NCI-H2196 (cell line): ENCODE results near the gene OTX2.

Experiments
- DNase-seq: peaks from one replicate; lab custom pipeline; 2025; ENCODE audit not compliant: unreplicated experiment; lab: John Stamatoyannopoulos, UW

OTX2 gene

DNA sequence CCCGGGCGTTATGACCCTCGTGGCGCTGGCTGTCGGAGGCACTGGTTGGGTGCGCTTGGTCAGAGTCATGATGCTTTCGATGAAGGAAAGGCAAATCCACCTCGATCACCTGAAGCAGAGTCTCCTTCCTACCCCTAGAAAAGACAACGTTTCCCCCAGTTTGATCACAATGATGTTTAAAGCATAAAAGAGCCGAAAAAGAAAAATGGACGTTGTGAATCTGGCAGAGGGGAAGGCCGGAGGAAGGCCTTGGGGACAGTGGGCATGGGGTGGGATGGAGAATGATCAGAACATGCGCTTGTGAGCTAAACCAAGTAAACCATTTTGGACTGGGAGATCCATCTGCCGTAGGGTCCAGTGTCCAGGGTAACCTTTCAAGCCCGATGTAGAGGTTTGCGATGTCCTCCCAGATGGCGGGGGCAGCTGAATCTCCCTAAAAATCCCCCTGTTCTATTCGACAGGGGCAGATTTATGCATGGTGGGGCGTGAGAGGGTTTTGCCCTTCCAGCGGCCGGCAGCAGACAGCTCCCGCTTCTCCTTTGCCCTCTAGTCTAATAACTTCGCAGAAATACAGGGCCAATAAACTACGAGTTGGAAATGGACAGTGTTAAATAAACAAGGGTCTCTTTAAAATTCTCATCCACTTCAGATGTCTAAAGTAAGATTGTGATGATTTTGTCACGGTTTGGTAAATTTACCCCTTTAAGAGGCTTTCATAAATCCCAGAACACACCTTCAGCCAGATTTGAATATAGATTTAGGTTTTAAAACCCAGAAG is 2.3 kb upstream of the OTX2 start:
- no peak for DNase-seq

DNA sequence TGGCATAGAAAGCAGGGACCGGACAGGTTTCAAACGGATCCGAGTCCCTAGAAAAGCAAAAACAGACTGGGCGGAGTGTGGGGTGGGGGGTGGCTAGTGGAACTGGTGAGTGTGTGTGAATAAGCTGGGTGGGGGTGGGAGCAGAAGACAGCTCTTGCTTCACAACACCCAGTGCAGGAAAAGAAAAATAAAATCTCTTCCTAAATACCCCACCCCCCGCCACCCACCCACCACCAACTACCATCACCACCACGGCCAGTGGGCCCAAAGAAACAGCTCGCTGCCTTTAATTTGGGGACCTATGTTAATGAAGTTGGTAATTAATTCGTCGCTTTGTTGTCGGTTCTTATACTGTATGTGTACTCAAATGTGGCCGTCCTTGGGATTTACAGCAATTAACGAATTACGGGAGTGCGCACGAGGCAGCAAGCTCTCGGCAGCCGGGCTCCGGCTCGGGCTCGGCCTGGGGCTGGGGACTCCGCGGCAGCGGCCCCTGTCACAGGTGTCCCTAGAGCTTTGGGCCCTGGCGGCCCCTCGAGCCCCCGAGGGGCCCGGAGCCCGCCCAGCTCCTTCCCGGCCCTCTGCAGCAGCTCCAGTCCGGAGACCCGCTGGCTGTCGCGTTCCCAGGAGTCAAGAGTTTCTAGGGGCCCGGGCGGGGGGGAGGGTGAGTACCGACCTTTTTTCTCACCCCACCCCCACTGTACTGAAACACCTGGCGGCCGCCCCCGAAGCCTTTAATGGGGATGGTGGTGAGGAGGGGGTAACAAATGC is 1.5 kb upstream of the OTX2 start:
- no peak for DNase-seq

DNA sequence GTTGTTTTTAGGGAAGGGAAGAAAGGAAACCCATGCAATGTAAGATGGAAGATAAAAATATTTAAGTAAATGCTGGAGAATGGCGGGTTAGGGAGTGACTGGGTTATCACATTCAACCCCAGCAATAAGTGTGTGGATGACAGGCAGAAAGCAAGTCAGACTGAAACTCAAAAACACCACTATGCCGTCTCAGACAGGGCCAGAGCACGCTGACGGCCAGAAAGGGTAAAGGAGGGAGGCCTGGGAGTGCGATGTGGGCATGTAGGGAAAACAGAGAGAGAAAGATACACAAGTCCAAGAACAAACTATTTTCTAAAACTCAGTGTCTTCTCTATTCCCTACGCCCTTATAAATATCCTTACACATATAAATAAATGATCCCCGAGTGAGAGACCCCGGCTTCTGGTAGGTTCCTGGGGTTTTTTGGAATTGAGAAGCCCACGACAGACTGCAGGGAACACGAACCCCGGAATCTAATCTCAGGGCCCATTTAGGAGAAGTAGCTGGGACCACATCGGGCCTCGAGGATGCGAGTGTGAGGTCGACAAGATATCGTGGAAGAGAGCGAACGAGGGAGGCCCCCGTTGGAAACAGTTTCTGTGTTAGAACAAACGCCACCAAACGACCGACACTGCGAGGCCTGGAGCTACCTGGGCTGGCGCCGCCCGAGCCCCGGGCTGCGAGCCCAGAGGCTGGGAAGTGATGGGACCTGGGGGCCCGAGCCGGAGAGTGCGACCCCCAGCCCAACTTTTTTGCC is 735 bp upstream of the OTX2 start:
- no peak for DNase-seq

DNA sequence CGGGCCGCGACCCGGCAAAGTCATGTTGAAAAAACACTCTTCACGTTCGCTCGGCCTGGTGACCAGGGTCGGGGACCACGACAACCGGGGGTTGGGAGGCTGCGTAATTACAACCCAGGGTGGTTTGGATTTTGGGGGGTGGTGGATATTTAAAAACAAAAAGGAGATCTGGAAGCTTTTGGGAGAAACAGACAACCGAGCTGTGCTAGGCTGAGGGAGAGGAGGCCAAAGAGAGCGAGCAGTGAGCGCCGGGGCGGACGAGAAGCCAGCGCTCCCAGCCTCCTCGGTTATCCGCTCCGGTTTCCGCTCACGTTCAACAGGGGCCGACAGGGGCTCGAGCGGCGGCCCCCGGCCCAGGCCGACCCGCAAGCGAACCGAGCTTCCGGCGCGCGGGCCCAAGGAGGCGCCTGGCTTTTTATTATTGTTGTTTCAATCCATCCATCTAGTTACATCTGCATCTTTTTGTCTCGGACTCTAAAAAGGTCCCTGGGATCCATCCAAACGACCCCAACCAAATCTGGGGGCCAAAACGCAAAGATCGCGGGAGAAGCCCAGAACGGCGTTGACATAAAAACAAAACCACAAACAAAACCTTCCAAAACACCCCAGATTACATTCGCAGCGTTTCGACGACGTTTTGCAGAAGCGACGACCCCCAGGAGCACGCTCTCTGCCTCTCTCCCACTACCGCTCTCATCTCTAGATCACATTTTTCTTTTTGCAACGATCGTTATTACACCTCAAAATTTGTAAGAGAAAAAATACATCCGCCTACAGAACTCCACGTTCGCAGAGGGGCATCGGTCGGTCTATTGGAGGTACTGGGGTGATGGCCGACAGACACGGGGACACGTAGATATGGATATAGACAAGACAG is 771 bp downstream of the OTX2 start:
- DNase-seq: no peak

DNA sequence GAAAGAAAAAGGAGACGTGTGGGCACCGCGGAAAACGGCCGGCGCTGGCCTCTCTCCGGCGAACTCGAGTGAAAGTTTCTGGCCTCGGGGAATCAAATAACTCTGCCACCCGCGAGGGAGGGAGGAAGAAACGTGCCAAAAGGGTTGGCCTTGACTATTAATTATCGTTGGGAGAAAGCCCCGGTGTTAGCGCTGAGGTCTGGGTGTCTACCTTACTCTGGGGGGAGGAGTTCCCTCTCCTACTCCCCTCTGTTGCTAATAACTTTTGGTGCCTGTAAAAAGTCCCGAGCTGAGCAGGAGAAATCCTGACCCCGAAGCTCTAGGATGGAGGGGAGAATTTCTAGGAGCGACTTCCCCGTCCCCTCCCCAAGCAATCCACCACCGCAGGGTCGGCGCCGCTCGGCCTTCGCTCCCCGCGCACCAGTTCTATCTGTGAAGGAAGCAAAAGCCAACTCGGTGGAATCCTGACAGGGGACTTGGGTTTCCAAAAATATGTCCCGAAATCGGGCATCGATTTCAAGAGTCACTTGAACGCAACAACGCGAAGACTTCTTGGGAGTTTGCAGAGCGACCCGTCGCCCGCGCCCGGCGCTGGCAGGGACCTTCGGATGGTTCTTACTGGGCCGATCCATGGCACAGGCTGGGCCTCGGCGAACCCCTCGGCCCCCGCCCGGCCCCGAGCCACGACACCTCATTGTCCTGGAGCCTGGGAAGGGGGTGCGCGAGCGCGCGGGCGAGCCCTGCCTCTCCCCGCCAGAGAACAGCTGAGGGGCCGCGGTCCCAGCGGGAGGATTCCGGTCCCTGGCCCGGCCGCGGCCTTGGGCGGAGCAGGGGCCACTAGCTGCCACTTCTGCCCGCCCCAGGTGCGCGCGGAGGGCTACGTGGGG is 1.7 kb downstream of the OTX2 start:
- no peak for DNase-seq

DNA sequence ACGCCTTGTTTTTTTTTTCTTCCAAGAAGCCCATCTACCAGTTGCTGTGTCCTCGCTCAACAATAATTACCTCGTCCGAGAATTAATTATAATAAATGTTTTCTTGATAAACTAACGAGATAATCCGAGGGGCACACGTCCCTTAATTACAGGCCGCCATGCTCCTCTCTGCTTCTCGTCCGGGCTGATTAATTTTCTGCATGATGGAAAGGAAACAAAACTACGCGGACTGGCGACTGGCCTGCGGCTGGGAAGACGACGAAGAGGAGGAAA is 2.2 kb downstream of the OTX2 start:
- no peak for DNase-seq

DNA sequence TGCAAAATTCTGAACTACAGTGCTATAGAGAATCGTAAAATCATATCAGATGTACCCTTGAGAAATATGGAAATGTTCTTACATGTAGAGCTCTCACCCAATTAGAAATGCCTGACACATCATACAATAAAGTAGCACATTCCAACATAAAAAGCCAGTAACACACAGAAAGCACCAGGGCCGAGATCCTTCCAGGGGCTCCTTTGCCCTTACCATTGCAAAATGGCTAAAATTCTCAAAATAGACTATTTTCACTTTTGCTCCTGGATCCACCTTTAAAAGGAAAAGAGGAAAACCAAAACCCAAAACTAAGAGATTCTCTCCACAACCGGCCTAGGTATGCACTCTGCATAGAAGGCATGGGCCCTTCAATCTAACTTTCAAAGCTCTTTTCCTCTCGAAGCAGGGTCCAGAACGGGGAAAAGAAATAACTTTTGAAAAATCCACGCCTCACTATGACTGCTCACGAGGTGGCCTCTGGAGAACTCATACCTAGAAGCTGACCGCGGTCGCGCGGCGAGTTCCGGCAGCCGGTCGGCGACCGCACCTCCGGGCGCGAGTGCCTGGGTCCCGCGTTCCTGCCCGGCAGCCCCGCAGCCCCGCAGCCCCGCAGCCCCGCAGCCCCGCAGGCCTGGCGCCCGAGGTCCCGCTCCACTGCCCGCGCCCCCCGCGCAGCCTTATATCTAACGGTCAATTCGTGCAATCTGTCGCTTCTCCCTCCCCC is 2.7 kb downstream of the OTX2 start:
- no peak for DNase-seq

DNA sequence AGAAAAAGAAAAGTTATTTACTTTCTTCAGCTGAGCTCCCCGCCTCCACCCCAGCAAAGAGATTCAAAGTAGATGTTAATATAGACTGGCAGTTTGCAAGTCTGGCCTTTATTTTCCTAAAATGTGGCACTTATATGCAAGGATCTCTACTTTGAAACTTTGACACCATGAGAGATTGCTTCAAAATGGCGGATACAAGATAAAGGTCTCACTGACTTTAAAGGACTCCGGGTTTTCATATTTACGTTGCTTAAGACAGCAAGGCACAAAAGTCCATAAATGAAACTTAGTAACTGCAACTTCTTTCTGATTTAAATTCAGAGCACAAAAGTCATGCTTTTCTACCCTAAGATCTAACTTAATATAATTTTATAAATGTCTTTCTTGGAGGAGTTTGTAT is 3.5 kb downstream of the OTX2 start:
- DNase-seq: no peak

DNA sequence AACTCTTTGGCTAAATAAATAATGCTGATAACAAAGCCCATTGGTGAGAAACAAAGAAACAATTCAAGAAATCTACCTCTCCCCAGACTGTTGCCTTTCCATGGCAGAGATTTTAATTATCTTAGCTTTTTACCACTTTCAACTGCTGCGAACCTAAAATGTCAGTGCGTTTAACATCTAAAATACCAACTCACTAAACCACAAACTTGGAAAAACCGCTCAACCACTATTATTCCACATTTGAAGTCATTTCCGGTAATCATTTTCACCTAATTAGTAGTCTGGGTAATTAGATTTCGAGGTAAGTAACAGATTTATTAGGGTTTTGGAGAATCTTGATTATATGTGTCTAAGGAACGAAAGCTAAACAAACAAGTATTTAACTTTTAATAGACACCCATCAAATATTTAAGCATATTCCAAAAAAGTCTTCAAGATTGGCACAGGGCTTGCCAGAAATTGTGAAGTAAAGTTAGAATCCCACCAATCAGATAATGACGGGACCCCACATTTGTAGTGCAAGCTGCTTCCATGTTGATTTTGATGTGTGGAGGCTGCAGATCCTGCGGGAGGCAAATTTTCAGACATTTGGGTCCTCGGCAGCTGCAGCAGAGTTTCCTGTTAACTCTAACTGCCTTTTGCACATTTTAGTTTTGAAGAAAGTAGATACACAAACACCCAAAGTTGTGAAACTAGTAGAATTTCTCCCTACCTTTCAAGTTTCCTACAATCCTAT is 4.1 kb downstream of the OTX2 start:
- DNase-seq: no peak

DNA sequence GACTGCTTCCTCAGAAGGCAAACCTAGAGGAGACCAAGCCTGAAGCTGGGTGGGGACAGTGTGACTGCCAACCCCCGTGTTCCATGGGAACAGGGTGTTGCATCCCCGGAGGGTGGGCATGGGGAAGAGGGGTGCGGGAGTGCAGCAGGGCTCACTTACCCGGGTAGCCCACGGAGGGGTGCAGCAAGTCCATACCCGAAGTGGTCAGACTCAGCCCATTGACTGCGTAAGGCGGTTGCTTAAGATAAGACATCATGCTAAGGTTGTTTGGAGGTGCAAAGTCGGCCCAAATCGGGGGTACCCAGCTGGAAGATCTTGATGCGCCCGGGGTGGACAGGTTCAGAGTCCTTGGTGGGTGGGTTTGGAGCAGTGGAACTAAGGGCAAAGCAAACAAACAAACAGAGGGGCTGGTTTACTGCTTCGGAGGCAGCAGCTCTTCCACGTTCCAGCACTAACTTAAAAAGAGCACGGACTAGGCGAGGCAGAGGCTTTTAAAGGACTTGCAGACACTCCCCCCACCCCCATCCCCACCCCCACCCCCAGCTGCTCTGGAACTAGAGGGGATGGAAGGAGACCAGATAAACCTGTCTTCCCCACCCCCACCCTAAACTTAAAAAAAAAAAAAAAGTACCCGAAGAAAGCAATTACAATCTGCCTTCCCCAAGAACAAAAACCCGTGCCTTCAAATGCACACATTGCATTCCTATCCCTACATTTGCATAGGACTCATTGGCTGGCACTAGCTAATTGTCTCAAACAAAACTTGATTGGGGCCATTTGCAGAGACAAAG is 4.9 kb downstream of the OTX2 start:
- no peak for DNase-seq

DNA sequence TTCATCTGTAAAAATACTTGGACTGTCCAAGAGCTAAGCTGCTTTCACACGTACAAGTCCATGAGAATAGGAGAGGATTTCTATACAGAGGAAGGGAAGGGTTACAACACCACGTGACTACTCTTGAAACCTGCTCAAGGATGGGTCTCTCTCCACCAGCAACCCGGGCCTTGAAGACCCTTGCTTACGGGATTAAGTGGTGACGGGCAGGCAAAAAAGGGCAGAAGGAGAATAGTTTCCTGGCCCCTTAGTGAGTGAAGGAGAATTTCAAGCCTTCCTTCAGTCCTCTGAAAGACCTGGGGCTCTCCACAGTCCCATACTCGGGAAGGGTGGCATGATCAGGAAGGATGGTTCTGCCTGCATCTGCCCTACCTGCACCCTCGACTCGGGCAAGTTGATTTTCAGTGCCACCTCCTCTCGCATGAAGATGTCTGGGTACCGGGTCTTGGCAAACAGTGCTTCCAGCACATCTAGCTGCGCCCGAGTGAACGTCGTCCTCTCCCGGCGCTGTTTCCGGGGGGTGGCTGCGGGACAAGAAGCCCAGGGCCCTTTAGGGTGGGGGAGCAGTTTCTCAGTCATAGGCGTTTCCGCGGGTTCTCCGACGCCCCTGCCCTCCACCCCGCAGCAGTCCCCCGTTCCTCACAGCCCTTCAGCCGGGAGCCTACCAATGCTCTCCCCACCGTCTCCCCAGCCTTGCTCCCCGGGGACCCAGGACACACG is 6.3 kb downstream of the OTX2 start:
- no peak for DNase-seq

DNA sequence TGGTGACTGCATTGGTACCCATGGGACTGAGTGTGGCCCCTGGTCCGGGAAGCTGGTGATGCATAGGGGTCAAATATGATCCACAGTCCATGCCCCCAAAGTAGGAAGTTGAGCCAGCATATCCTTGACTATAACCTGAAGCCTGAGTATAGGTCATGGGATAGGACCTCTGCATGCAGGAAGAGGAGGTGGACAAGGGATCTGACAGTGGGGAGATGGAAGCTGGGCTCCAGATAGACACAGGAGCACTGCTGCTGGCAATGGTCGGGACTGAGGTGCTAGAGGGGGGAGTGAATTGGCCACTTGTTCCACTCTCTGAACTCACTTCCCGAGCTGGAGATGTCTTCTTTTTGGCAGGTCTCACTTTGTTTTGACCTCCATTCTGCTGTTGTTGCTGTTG is 8.4 kb downstream of the OTX2 start:
- no peak for DNase-seq

DNA sequence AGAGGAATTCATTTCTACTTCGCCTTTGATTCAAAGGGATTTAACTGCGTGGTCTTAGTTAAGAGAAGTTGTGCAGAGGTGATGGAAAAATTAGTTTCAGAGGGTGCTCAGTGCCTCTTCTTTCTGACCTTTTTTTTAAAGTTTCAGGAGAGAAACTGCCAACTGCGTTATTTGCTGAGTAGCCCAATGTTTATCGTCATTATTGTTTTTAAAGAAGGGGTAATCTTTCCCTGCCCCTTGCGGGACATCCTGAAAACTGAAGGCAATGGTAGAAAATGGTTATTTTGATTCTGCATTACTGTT is 11.0 kb downstream of the OTX2 start:
- no peak for DNase-seq

DNA sequence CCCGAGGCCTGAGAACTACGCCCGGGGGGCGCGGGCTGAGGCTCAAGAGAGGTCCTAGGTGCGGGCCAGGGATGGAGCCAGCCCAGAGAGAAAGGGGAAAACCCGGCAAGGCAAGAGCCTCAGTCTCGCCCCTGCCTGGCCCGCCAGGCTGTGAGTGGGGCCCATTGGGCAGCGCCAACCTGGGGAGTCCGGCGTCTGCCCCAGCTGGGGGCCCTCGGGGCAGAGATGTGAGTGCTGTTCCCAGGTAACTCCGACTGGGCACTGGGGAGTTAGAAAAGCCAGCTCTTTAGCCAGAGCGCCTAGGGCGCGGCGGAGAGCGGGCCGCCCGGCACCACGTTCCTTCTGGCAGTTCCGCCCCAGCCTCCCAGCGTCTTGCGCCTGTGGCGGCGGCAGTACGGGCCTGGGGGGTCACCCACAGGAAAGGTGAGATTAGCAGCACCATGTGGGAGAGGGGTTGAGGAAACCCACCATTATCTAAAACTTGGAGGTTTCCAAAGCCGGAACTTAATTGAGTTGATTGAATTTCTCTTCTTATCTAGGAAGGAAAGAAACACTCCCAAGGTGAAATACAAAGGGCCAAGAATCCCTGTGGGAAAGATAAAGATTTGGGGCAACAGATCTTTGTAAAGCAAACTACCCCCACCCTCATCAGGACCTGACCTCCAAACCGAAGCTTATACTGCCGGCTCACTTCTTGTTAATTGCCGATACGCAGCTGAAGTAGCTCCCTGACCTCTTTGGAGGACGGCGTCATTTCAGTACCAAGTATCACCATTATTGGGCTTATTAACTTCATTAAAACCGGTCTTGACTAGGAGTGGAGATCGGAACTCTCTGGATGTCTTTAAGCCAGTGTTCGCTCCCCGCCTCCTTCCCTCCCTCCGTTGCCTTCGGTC is 11.6 kb downstream of the OTX2 start:
- DNase-seq: no peak

DNA sequence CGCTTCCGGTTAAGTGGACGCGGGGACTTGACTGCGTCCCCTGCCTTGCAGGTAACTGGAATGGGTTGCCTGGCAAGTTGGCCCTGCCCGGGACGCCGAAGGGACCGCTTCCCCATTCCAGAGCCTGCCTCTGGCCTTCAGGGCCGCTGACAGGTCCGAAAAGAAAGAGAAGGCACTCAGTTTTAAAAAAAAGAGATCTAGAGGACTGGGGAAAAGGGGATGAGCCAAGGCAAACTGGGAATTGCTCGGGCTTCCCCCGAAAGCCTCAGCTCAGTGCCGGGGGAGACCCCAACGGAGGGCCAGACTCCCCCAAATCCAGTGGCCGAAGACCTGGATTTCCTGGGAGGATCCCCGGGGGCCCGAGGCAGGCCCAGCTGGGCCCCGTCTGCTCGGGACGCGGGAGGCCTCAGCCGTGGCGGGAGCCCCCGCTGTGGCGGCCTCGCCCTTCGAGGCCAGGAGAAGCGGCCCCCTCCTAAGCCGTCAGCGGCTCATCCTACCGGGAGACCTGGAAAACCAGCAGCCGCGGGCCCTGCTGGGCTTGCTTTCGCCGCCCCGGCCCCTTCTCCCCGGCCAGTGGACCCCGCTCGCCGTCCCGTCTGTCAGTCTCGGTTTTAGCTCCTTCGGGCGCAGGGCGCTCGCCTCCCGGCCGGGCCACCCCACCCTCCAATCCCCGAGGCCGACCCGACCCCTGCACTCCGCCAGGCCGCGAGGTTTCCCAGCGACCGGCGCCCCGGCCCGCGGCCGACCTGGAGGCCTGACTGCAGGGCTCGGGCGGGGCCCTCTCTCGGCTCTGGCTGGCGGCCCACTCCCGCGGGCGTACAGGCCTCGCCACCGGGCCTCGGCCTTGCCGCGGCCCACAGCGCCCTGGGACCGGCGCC is 12.5 kb downstream of the OTX2 start:
- no peak for DNase-seq
